ENCODE data around the gene COPA. TPM values are rescaled to one million over a fixed set of nuclear protein-coding genes. Genes with fewer than 3 reads are reported as not detected.
A peak's percentile ranks its signal among the peaks of the same experiment; 100 is the strongest.

The COPA gene
- total and polyA plus RNA-seq, 10 of the 15 experiments (the other 5 are each of a cell fraction or from before 2014, with no cell fraction given): 53.7 to 180 (median 123) TPM

- TF ChIP-seq KLF5 (IDR thresholded peaks at IDR 0.05; ENCODE audit: partially characterized antibody) (no peak), ASH2L (IDR thresholded peaks at IDR 0.05; ENCODE audit: borderline replicate concordance, low read depth) (no peak)
Measured at GRCh38 chr1:160258177-160258798, 84.8 kb downstream of the COPA start (continued).

- CTCF ChIA-PET: interaction anchor here (0.7 to 10.6 kb wide), 14 partner anchors 12 to 157 kb away, joined by 3 to 273 read pairs (median 4); partner anchors contain the start of gene CASQ1
- ATAC-seq: no peak
Measured at GRCh38 chr1:160257411-160258015, 85.5 kb downstream of the COPA start.

More at GRCh38 chr1:160257411-160258015, 85.5 kb downstream of the COPA start:
- ChIA-PET SMC1A (ENCODE audit: uncharacterized antibody, unreplicated experiment) (interaction anchor here (1.3 to 9.5 kb wide), 8 partner anchors 14 to 172 kb away, joined by 3 to 98 read pairs (median 6); partner anchors contain the start of gene PEX19), POLR2A (interaction anchor here (0.7 to 1.4 kb wide), 3 partner anchors 27 to 54 kb away, joined by 3 read pairs; partner anchors contain the start of gene PEX19), RAD21 (ENCODE audit: unreplicated experiment) (interaction anchor here (0.5 to 5.0 kb wide), 6 partner anchors 15 to 157 kb away, joined by 3 to 30 read pairs (median 3); no protein-coding TSS in a partner anchor)
- WGBS (ENCODE audit: insufficient coverage, insufficient replicate concordance, low lambda C conversion rate, missing lambda C conversion rate): 100% methylated on average over 6 of the region's 6 CpGs
- Histone ChIP-seq H3K9ac (ENCODE audit: control insufficient read depth, insufficient read depth, low read length) (no peak overlapping the region), H3K4me1 (ENCODE audit: control insufficient read depth, insufficient read depth, low read length) (no peaks in the 10 kb centered on the region), H3K36me3 (ENCODE audit: control insufficient read depth in 2 of 2, insufficient read depth in 2 of 2, low read length in 1 of 2) (no peaks in the 10 kb centered on the region), H4K20me1 (ENCODE audit: control insufficient read depth, insufficient read depth) (no peaks in the 10 kb centered on the region), H3K9me3 (replicated peaks; ENCODE audit: control insufficient read depth, insufficient read depth, low read length) (no peaks in the 10 kb centered on the region), H2AFZ (ENCODE audit: control insufficient read depth, low read depth, low read length) (no peak overlapping the region), H3K4me2 (ENCODE audit: control insufficient read depth, insufficient read depth) (peak overlapping the region; percentile 27; the same call in 1 of the 2 replicates), H3K79me2 (ENCODE audit: control insufficient read depth, insufficient read depth, low read length) (peaks cover 41% of the 10 kb centered on the region), H3K27me3 (replicated peaks in 1 of 2; ENCODE audit: control insufficient read depth in 2 of 2, insufficient read depth in 2 of 2, low read length in 1 of 2) (no peaks in the 10 kb centered on the region), H3K4me3 (no peak overlapping the region), H3K27ac (ENCODE audit: control insufficient read depth, insufficient read depth) (no peak overlapping the region)
- no TSS peak for BruUV-seq (replicated peaks)
- TF ChIP-seq SUZ12 (IDR thresholded peaks at IDR 0.05; ENCODE audit: unreplicated experiment) (no peak), ASH2L (IDR thresholded peaks at IDR 0.05; ENCODE audit: borderline replicate concordance, low read depth) (no peak), ZZZ3 (IDR thresholded peaks at IDR 0.05; ENCODE audit: control insufficient read depth, insufficient read length, low read depth) (no peak)
- FAIRE-seq: no peak
- no peak for DNase-seq (ENCODE audit: low read depth, low spot score)
- intact Hi-C loops (cut with micrococcal nuclease; ENCODE audit: unreplicated experiment) (no loop called here), in situ Hi-C loops (cut with MboI) (no loop called here)

Data from GM12878 (cell line).